Gastroesophageal sphincter (tissue), 3 donors: Measurements from ENCODE around the gene CYTH2.

ENCODE experiments used
- POLR2A ChIP-seq, 2 donors: fragments of 450-650 bp; IDR thresholded peaks; one replicate each; pipeline ENCODE4 v1.6.1; 2017; ENCODE audit warnings: antibody characterized with exemption in 2 of 2, mild to moderate bottlenecking in 2 of 2, moderate library complexity in 1 of 2
- POLR2AphosphoS5 ChIP-seq: sonication (generic); formaldehyde crosslinking; IDR thresholded peaks from one replicate; pipeline ENCODE4 v1.6.1; 2017; ENCODE audit warnings: antibody characterized with exemption
- TF ChIP-seq, protein P1 (sequence below), 4 experiments: fragments of 200-600 bp in 2 of 4; fragments of 450-650 bp in 2 of 4; sonication (generic) in 1 of 4; IDR thresholded peaks; one replicate each; pipeline ENCODE4 v1.5.1; 2017 to 2019; ENCODE audit warnings: antibody characterized with exemption in 4 of 4, mild to moderate bottlenecking in 2 of 4, moderate library complexity in 2 of 4

DNA sequence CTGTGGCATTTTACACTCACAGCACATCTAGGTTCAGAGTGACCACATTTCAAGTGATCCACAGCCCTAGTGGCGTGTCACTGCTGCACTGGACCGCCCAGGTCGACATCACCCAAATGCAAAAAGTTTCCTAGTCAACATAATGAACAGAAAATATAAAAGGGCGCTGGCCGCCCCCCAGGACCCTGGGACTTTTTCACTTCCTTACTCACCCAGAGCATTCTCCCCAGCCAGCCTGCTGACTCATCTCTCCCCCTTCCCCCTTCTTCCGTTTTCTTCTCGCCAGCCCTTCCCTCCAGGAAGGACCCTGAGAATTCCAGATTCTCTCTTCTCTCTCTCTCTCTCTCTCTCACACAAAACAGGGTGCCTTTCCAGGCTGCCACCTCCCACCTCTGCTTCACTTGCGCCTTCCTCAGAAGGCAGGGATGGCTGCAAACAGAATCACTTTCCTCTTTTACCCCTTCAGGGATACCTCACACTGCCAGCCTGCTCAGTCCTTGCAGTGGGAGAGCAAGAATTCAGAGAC is 44.4 kb upstream of the CYTH2 start:
- TF ChIP-seq, protein P1, sequence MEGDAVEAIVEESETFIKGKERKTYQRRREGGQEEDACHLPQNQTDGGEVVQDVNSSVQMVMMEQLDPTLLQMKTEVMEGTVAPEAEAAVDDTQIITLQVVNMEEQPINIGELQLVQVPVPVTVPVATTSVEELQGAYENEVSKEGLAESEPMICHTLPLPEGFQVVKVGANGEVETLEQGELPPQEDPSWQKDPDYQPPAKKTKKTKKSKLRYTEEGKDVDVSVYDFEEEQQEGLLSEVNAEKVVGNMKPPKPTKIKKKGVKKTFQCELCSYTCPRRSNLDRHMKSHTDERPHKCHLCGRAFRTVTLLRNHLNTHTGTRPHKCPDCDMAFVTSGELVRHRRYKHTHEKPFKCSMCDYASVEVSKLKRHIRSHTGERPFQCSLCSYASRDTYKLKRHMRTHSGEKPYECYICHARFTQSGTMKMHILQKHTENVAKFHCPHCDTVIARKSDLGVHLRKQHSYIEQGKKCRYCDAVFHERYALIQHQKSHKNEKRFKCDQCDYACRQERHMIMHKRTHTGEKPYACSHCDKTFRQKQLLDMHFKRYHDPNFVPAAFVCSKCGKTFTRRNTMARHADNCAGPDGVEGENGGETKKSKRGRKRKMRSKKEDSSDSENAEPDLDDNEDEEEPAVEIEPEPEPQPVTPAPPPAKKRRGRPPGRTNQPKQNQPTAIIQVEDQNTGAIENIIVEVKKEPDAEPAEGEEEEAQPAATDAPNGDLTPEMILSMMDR (IDR thresholded peaks at IDR 0.05) = no peak
- no peak for TF ChIP-seq POLR2AphosphoS5
- TF ChIP-seq POLR2A (IDR thresholded peaks at IDR 0.05) = no peak
